ENCODE measurements around the gene EYS. TPM values are rescaled to one million over a fixed set of nuclear protein-coding genes. Genes with fewer than 3 reads are reported as not detected.

Gene EYS
- total and polyA plus RNA-seq, 8 donors = 0.55 to 0.58 TPM; not detected in 6

GRCh38 chr6:63672582-63673129 is 2034.4 kb downstream of the EYS start:
- WGBS, 5 donors = 75 to 90% (median 82%) methylated on average over 3 of the region's 3 CpGs
- Histone ChIP-seq H3K4me3 (no peak overlapping the region), H3K27me3 (no peaks in the 10 kb centered on the region), H3K4me1 (peaks cover 26 to 97% (median 65%) of the 10 kb centered on the region in 4 donors), H3K27ac (no peak overlapping the region), H3K9me3 (no peaks in the 10 kb centered on the region), H3K36me3 (peaks cover 0 to 9% (median 0%) of the 10 kb centered on the region in 4 donors)
- no peak for TF ChIP-seq EP300 (IDR thresholded peaks at IDR 0.05)
- no peak for TF ChIP-seq CTCF (IDR thresholded peaks at IDR 0.05)
- TF ChIP-seq POLR2AphosphoS5 (IDR thresholded peaks at IDR 0.05) = no peak
- no peak for TF ChIP-seq POLR2A (IDR thresholded peaks at IDR 0.05)
- DNase-seq = no peak
- intact Hi-C loops (cut with DNase I; ENCODE audit: low total_unique reads) = no loop called here

- no peaks in the 10 kb centered on the region for H3K27me3 ChIP-seq
- peaks cover 0 to 9% (median 0%) of the 10 kb centered on the region in 4 donors for H3K36me3 ChIP-seq
- WGBS, 5 donors = 28 to 47% (median 39%) methylated on average over 6 of the region's 6 CpGs
- no peak for DNase-seq
- no peak overlapping the region for H3K4me3 ChIP-seq
- no peaks in the 10 kb centered on the region for H3K9me3 ChIP-seq
- H3K4me1 ChIP-seq = peaks cover 15 to 90% (median 56%) of the 10 kb centered on the region in 4 donors
- intact Hi-C loops (cut with DNase I; ENCODE audit: low total_unique reads) = no loop called here
- no peak overlapping the region for H3K27ac ChIP-seq
- TF ChIP-seq POLR2AphosphoS5 (IDR thresholded peaks at IDR 0.05) = no peak
- TF ChIP-seq CTCF (IDR thresholded peaks at IDR 0.05) = no peak
- TF ChIP-seq POLR2A (IDR thresholded peaks at IDR 0.05) = no peak
- TF ChIP-seq EP300 (IDR thresholded peaks at IDR 0.05) = no peak
These were observed 2035.8 kb downstream of the EYS start for GRCh38 chr6:63671098-63671754.

Data from stomach (tissue), 9 donors.